Neural cell (in vitro differentiated cells): Measurements from ENCODE around the gene ZNF618. TPM values are rescaled to one million over a fixed set of nuclear protein-coding genes. Genes with fewer than 3 reads are reported as not detected.

ENCODE experiments used
- H2AFZ ChIP-seq: fragments of 200-600, 300-800 bp; sonication (generic), shearing (Covaris generic); 2 replicates; pipeline ENCODE4 v1.6.0; 2014; ENCODE audit warnings: low read depth, mild to moderate bottlenecking, antibody characterized with exemption, low read length, moderate library complexity
- H3F3A ChIP-seq: fragments of 200-600 bp; shearing (Covaris generic); 2 replicates; pipeline ENCODE4 v1.6.1; 2016; ENCODE audit warnings: mild to moderate bottlenecking, moderate library complexity, mixed read lengths, antibody characterized with exemption, low read length; ENCODE audit not compliant: insufficient read depth, poor library complexity, severe bottlenecking
- H3K27ac ChIP-seq: fragments of 200-600, 300-800 bp; sonication (generic), shearing (Covaris generic); 2 replicates; pipeline ENCODE4 v1.5.1; 2014; ENCODE audit warnings: mild to moderate bottlenecking, low read length, moderate library complexity
- H3K27me3 ChIP-seq: fragments of 300-800, 200-600 bp; sonication (generic), shearing (Covaris generic); 2 replicates; pipeline ENCODE4 v1.6.0; 2014; ENCODE audit warnings: mild to moderate bottlenecking, low read depth, low read length, moderate library complexity; ENCODE audit not compliant: insufficient read depth
- H3K36me3 ChIP-seq: fragments of 300-800, 200-600 bp; sonication (generic), shearing (Covaris generic); 2 replicates; pipeline ENCODE4 v1.5.1; 2014; ENCODE audit warnings: mild to moderate bottlenecking, antibody characterized with exemption, low read length, moderate library complexity; ENCODE audit not compliant: insufficient read depth
- H3K4me2 ChIP-seq: fragments of 300-800, 200-600 bp; sonication (generic), shearing (Covaris generic); 2 replicates; pipeline ENCODE4 v1.6.0; 2014; ENCODE audit warnings: mild to moderate bottlenecking, low read length
- H3K4me3 ChIP-seq: fragments of 300-800, 200-600 bp; sonication (generic), shearing (Covaris generic); 2 replicates; pipeline ENCODE4 v1.5.1; 2014; ENCODE audit warnings: mild to moderate bottlenecking, low read length, moderate library complexity
- H3K79me2 ChIP-seq: fragments of 200-600 bp; shearing (Covaris generic); replicated peaks from 2 replicates; pipeline ENCODE4 v1.6.0; 2014; ENCODE audit warnings: mild to moderate bottlenecking, low read length, moderate library complexity; ENCODE audit not compliant: insufficient read depth
- H3K9ac ChIP-seq: fragments of 300-800, 200-600 bp; sonication (generic), shearing (Covaris generic); 2 replicates; pipeline ENCODE4 v1.6.1; 2016; ENCODE audit warnings: mild to moderate bottlenecking, low read length, mixed read lengths
- H3K9me2 ChIP-seq: fragments of 200-600 bp; shearing (Covaris generic); 2 replicates; pipeline ENCODE4 v1.6.1; 2016; ENCODE audit warnings: mild to moderate bottlenecking, low read length, mixed read lengths; ENCODE audit not compliant: insufficient read depth
- H3K9me3 ChIP-seq: fragments of 200-600, 300-800 bp; sonication (generic), shearing (Covaris generic); 2 replicates; pipeline ENCODE4 v1.6.1; 2016; ENCODE audit warnings: mild to moderate bottlenecking, mixed run types, low read length, moderate library complexity, mixed read lengths
- H4K20me1 ChIP-seq: fragments of 200-600 bp; shearing (Covaris generic); 2 replicates; pipeline ENCODE4 v1.6.1; 2016; ENCODE audit warnings: mild to moderate bottlenecking, mixed run types; ENCODE audit not compliant: insufficient read depth
- CTCF ChIP-seq: fragments of 450-650 bp; IDR thresholded peaks from 2 replicates; pipeline ENCODE4 v1.5.1; 2014; ENCODE audit warnings: antibody characterized with exemption, mild to moderate bottlenecking, moderate library complexity; ENCODE audit not compliant: poor library complexity, severe bottlenecking
- EP300 ChIP-seq: fragments of 450-650 bp; conservative IDR thresholded peaks from 2 replicates; pipeline ENCODE4 v1.6.1; 2014; ENCODE audit warnings: antibody characterized with exemption, mild to moderate bottlenecking, moderate library complexity; ENCODE audit not compliant: poor library complexity, severe bottlenecking
- EZH2 ChIP-seq: fragments of 200-600, 300-800 bp; shearing (Covaris generic), sonication (generic); IDR thresholded peaks from 2 replicates; pipeline ENCODE4 v1.6.1; 2014; ENCODE audit warnings: antibody characterized with exemption, low read length, borderline replicate concordance, mild to moderate bottlenecking; ENCODE audit not compliant: insufficient read depth, poor library complexity, severe bottlenecking
- MXI1 ChIP-seq: fragments of 450-650 bp; conservative IDR thresholded peaks from 2 replicates; pipeline ENCODE4 v1.6.1; 2014; ENCODE audit warnings: antibody characterized with exemption, mild to moderate bottlenecking; ENCODE audit not compliant: poor library complexity, severe bottlenecking
- POLR2AphosphoS5 ChIP-seq: IDR thresholded peaks from 2 replicates; pipeline ENCODE4 v1.6.1; 2012
- RAD21 ChIP-seq: fragments of 450-650 bp; conservative IDR thresholded peaks from 2 replicates; pipeline ENCODE4 v1.6.1; 2014; ENCODE audit warnings: antibody characterized with exemption, mild to moderate bottlenecking, moderate library complexity
- REST ChIP-seq: IDR thresholded peaks from 2 replicates; pipeline ENCODE4 v1.6.1; 2012; ENCODE audit warnings: borderline replicate concordance
- SMC3 ChIP-seq: fragments of 450-650 bp; conservative IDR thresholded peaks from 2 replicates; pipeline ENCODE4 v1.6.1; 2014; ENCODE audit warnings: antibody characterized with exemption, mild to moderate bottlenecking, moderate library complexity; ENCODE audit not compliant: poor library complexity
- TAF1 ChIP-seq: IDR thresholded peaks from 2 replicates; pipeline ENCODE4 v1.6.1; 2012; ENCODE audit warnings: low read depth
- polyA plus RNA-seq: library from polyadenylated mRNA; depleted of rRNA; stranded (reverse); fragments of >200 nt; gene quantifications from 2 replicates; pipeline ENCODE4 v1.2.3, GENCODE V29; 2014

The ZNF618 gene
- polyA plus RNA-seq, 1 donor from 2014 or later, result 7.1 TPM

DNA sequence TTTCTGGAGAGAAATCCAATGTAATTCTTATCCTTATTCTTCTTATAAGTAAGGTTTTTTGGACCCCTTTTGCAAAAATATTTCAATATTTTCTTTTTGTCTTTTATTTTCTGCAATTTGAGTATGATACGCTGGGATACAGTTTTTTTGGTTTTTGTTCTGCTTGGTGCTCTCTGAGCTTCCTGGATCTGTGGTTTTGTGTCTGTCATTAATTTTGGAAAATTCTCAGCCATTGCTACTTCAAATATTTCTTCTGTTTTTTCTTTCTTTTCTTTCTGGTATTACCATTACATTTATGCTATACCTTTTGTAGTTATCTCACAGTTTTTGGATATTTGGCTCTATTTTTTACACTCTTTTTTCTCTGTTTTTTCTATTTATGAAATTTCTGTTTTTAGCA lies 50.1 kb downstream of the ZNF618 start:
- H3K27ac ChIP-seq, result no peak overlapping the region
- H3K36me3 ChIP-seq, result peaks cover 6% of the 10 kb centered on the region
- H3K4me2 ChIP-seq, result no peak overlapping the region
- no peaks in the 10 kb centered on the region for H3K9me2 ChIP-seq
- H3K9me3 ChIP-seq, result peaks cover 21% of the 10 kb centered on the region
- no peaks in the 10 kb centered on the region for H3F3A ChIP-seq
- peaks cover 94% of the 10 kb centered on the region for H3K79me2 ChIP-seq
- H3K27me3 ChIP-seq, result no peaks in the 10 kb centered on the region
- no peaks in the 10 kb centered on the region for H4K20me1 ChIP-seq
- no peak overlapping the region for H3K4me3 ChIP-seq
- H3K9ac ChIP-seq, result no peak overlapping the region
- TF ChIP-seq CTCF, result no peak
- TF ChIP-seq RAD21, result no peak
- TF ChIP-seq TAF1, result no peak
- TF ChIP-seq MXI1, result no peak
- TF ChIP-seq SMC3, result no peak
- no peak for TF ChIP-seq EZH2
- no peak for TF ChIP-seq EP300
- TF ChIP-seq POLR2AphosphoS5, result no peak
- no peak overlapping the region for H2AFZ ChIP-seq

- no peak overlapping the region for H3K27ac ChIP-seq
- H3K36me3 ChIP-seq, result peaks cover 6% of the 10 kb centered on the region
- H3K9me2 ChIP-seq, result no peaks in the 10 kb centered on the region
- no peak overlapping the region for H3K4me3 ChIP-seq
- no peak overlapping the region for H3K4me2 ChIP-seq
- peaks cover 94% of the 10 kb centered on the region for H3K79me2 ChIP-seq
- TF ChIP-seq EP300 (no peak), POLR2AphosphoS5 (no peak), SMC3 (no peak), CTCF (no peak)
- H3K9ac ChIP-seq, result no peak overlapping the region
- no peaks in the 10 kb centered on the region for H3K27me3 ChIP-seq
- no peaks in the 10 kb centered on the region for H4K20me1 ChIP-seq
- H3K9me3 ChIP-seq, result peaks cover 21% of the 10 kb centered on the region
- H3F3A ChIP-seq, result no peaks in the 10 kb centered on the region
- H2AFZ ChIP-seq, result no peak overlapping the region
Observed at GRCh38 chr9:113927277-113927676, 51.2 kb downstream of the ZNF618 start.

DNA sequence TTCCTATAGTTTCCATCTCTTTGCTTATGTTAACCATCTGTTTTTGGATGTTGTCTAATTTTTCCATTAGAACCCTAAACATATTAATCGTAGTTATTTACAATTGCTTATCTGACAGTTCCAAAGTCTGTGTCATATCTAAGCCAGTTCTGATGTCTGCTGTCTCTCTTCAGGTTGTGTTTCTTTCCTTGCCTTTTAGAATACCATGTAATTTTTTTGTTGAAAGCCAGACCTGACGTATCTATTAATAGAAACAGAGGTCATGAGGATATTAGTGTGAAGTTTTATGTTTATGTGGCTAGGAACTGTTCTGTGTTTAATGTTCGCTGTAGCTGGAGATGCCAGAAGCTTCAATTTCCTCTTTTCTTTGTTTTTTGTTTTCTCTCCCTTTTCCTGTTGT lies 52.2 kb downstream of the ZNF618 start:
- Histone ChIP-seq H3K79me2 (peaks cover 95% of the 10 kb centered on the region), H3K4me2 (no peak overlapping the region), H3K4me3 (no peak overlapping the region), H2AFZ (no peak overlapping the region), H3K27me3 (no peaks in the 10 kb centered on the region), H3F3A (no peaks in the 10 kb centered on the region), H3K9me3 (peaks cover 21% of the 10 kb centered on the region), H3K36me3 (peaks cover 6% of the 10 kb centered on the region), H4K20me1 (no peaks in the 10 kb centered on the region), H3K9ac (no peak overlapping the region), H3K27ac (no peak overlapping the region), H3K9me2 (no peaks in the 10 kb centered on the region)
- TF ChIP-seq EP300 (no peak), REST (no peak), MXI1 (no peak), SMC3 (no peak), EZH2 (no peak), TAF1 (no peak), RAD21 (no peak), POLR2AphosphoS5 (no peak), CTCF (no peak)
